Uterus (tissue), 2 donors: Measurements from ENCODE around the gene CRABP1.

Experiments
- CTCF ChIP-seq, 4 experiments: fragments of 200-600 bp in 2 of 4; fragments of 450-650 bp in 2 of 4; sonication (generic) in 2 of 4; IDR thresholded peaks; one replicate each; pipeline ENCODE4 v1.5.1; 2016 to 2019; ENCODE audit warnings: antibody characterized with exemption in 4 of 4, mild to moderate bottlenecking in 2 of 4, moderate library complexity in 1 of 4
- POLR2A ChIP-seq, 2 donors: fragments of 450-650 bp; IDR thresholded peaks; one replicate each; pipeline ENCODE4 v1.6.1; 2016; ENCODE audit warnings: antibody characterized with exemption in 2 of 2, mild to moderate bottlenecking in 1 of 2, moderate library complexity in 1 of 2

- no peak for TF ChIP-seq CTCF (IDR thresholded peaks at IDR 0.05)
- no peak for TF ChIP-seq POLR2A (IDR thresholded peaks at IDR 0.05)
Observed at GRCh38 chr15:78391781-78392180, 51.6 kb downstream of the CRABP1 start.
